SU-DHL-6 (cell line): ENCODE results near the gene C1S.

Experiments used
- H2AFZ ChIP-seq: fragments of 200-600 bp; sonication (generic); 2 replicates; pipeline ENCODE4 v1.6.1; 2014; ENCODE audit warnings: low read depth, mild to moderate bottlenecking, moderate library complexity, mixed read lengths, antibody characterized with exemption, low read length; ENCODE audit not compliant: severe bottlenecking
- H3F3A ChIP-seq: fragments of 200-600 bp; shearing (Covaris generic); 2 replicates; pipeline ENCODE4 v1.6.0; 2016; ENCODE audit warnings: antibody characterized with exemption, mild to moderate bottlenecking; ENCODE audit not compliant: insufficient read depth
- H3K27ac ChIP-seq: fragments of 200-600 bp; sonication (generic); 2 replicates; pipeline ENCODE4 v1.5.1; 2016; ENCODE audit warnings: low read depth, mild to moderate bottlenecking, low read length, moderate library complexity, mixed read lengths
- H3K27me3 ChIP-seq: fragments of 200-600 bp; sonication (generic), shearing (Covaris generic); 2 replicates; pipeline ENCODE4 v1.6.0; 2014; ENCODE audit warnings: mild to moderate bottlenecking, low read length
- H3K36me3 ChIP-seq: fragments of 200-600 bp; sonication (generic); 2 replicates; pipeline ENCODE4 v1.6.1; 2014; ENCODE audit warnings: mild to moderate bottlenecking, low read length, mixed read lengths
- H3K4me2 ChIP-seq: fragments of 300-600, 200-600 bp; shearing (Covaris generic), sonication (generic); 2 replicates; pipeline ENCODE4 v1.6.0; 2014; ENCODE audit warnings: low read length, low read depth, mild to moderate bottlenecking; ENCODE audit not compliant: poor library complexity, severe bottlenecking
- H3K4me3 ChIP-seq: fragments of 200-600 bp; sonication (generic); 2 replicates; pipeline ENCODE4 v1.5.1; 2014; ENCODE audit warnings: antibody characterized with exemption, low read length, mild to moderate bottlenecking, mixed read lengths; ENCODE audit not compliant: insufficient read depth, poor library complexity, severe bottlenecking
- H3K79me2 ChIP-seq: fragments of 200-600 bp; sonication (generic); 2 replicates; pipeline ENCODE4 v1.6.1; 2014; ENCODE audit warnings: mild to moderate bottlenecking, low read length, moderate library complexity; ENCODE audit not compliant: insufficient read depth
- H3K9ac ChIP-seq: fragments of 200-600 bp; sonication (generic); 2 replicates; pipeline ENCODE4 v1.7.0; 2014; ENCODE audit warnings: mild to moderate bottlenecking, low read length
- H3K9me2 ChIP-seq: fragments of 200-600 bp; sonication (generic); replicated peaks from 2 replicates; pipeline ENCODE4 v1.6.1; 2014; ENCODE audit warnings: low read length; ENCODE audit not compliant: insufficient read depth
- H3K9me3 ChIP-seq: fragments of 200-600 bp; sonication (generic); 2 replicates; pipeline ENCODE4 v1.6.1; 2014; ENCODE audit warnings: low read length, mixed read lengths; ENCODE audit not compliant: insufficient read depth
- H4K20me1 ChIP-seq: fragments of 200-600 bp; sonication (generic); 2 replicates; pipeline ENCODE4 v1.6.1; 2014; ENCODE audit warnings: low read depth, mild to moderate bottlenecking, antibody characterized with exemption, low read length, moderate library complexity, mixed read lengths
- CTCF ChIP-seq: fragments of 200-600 bp; sonication (generic); IDR thresholded peaks from one replicate; pipeline ENCODE4 v1.5.1; 2017; ENCODE audit warnings: antibody characterized with exemption, mild to moderate bottlenecking, low read length, moderate library complexity; ENCODE audit not compliant: insufficient read depth, poor library complexity, severe bottlenecking
- EZH2phosphoT487 ChIP-seq: fragments of 200-600 bp; sonication (generic), shearing (Covaris generic); conservative IDR thresholded peaks from 2 replicates; pipeline ENCODE4 v1.6.1; 2018; ENCODE audit warnings: mild to moderate bottlenecking, antibody characterized with exemption, low read length, moderate library complexity, mixed read lengths

Gene C1S

GRCh38 chr12:7038591-7038990, 21.9 kb upstream of the C1S start:
- no peak for TF ChIP-seq CTCF
- no peak for TF ChIP-seq EZH2phosphoT487
- H3K27me3 ChIP-seq = no peaks in the 10 kb centered on the region

GRCh38 chr12:7039403-7039802, 21.1 kb upstream of the C1S start:
- Histone ChIP-seq H2AFZ (no peak overlapping the region), H3K4me3 (no peak overlapping the region)

More at GRCh38 chr12:7038591-7038990, 21.9 kb upstream of the C1S start:
- Histone ChIP-seq H3K4me2 (no peak overlapping the region), H3K27ac (no peak overlapping the region), H3K9ac (no peak overlapping the region), H3F3A (no peaks in the 10 kb centered on the region), H3K9me3 (no peaks in the 10 kb centered on the region), H3K36me3 (no peaks in the 10 kb centered on the region), H3K4me3 (no peak overlapping the region), H4K20me1 (no peaks in the 10 kb centered on the region), H3K9me2 (no peaks in the 10 kb centered on the region), H2AFZ (no peak overlapping the region), H3K79me2 (no peaks in the 10 kb centered on the region)

GRCh38 chr12:7042842-7043241, 17.7 kb upstream of the C1S start:
- H3K4me3 ChIP-seq = no peak overlapping the region
- H3K9me2 ChIP-seq = no peaks in the 10 kb centered on the region
- no peaks in the 10 kb centered on the region for H3K27me3 ChIP-seq
- H3K9me3 ChIP-seq = no peaks in the 10 kb centered on the region
- no peaks in the 10 kb centered on the region for H4K20me1 ChIP-seq
- no peak overlapping the region for H3K27ac ChIP-seq
- H3K79me2 ChIP-seq = no peaks in the 10 kb centered on the region
- H2AFZ ChIP-seq = no peak overlapping the region
- TF ChIP-seq EZH2phosphoT487 (no peak), CTCF (no peak)
- no peak overlapping the region for H3K9ac ChIP-seq
- H3K4me2 ChIP-seq = no peak overlapping the region
- no peaks in the 10 kb centered on the region for H3F3A ChIP-seq
- no peaks in the 10 kb centered on the region for H3K36me3 ChIP-seq

More at GRCh38 chr12:7039403-7039802, 21.1 kb upstream of the C1S start:
- no peaks in the 10 kb centered on the region for H3K27me3 ChIP-seq
- H3K79me2 ChIP-seq = no peaks in the 10 kb centered on the region
- no peaks in the 10 kb centered on the region for H3K9me3 ChIP-seq
- no peak overlapping the region for H3K4me2 ChIP-seq
- H3K27ac ChIP-seq = no peak overlapping the region
- no peaks in the 10 kb centered on the region for H3K36me3 ChIP-seq
- no peak for TF ChIP-seq CTCF
- H4K20me1 ChIP-seq = no peaks in the 10 kb centered on the region
- no peak overlapping the region for H3K9ac ChIP-seq
- H3K9me2 ChIP-seq = no peaks in the 10 kb centered on the region
- no peaks in the 10 kb centered on the region for H3F3A ChIP-seq

GRCh38 chr12:7045913-7046312, 14.6 kb upstream of the C1S start:
- H2AFZ ChIP-seq = no peak overlapping the region
- TF ChIP-seq EZH2phosphoT487 (no peak), CTCF (no peak)
- no peaks in the 10 kb centered on the region for H3F3A ChIP-seq
- no peak overlapping the region for H3K9ac ChIP-seq
- no peaks in the 10 kb centered on the region for H3K79me2 ChIP-seq
- H4K20me1 ChIP-seq = no peaks in the 10 kb centered on the region
- no peaks in the 10 kb centered on the region for H3K9me3 ChIP-seq
- H3K27me3 ChIP-seq = no peaks in the 10 kb centered on the region
- no peaks in the 10 kb centered on the region for H3K9me2 ChIP-seq
- no peak overlapping the region for H3K27ac ChIP-seq
- H3K4me2 ChIP-seq = no peak overlapping the region
- no peaks in the 10 kb centered on the region for H3K36me3 ChIP-seq
- H3K4me3 ChIP-seq = no peak overlapping the region
